GM19023 (cell line): ENCODE measurements around the gene MAP3K4.

Source experiments
- ATAC-seq: cut with Tn5 transposase; IDR thresholded peaks from one replicate; pipeline ENCODE4 v1.9.1; 2021; ENCODE audit warnings: mild to moderate bottlenecking, moderate library complexity; ENCODE audit not compliant: unreplicated experiment

The MAP3K4 gene

GRCh38 chr6:161001421-161001820, 9.9 kb downstream of the MAP3K4 start:
- ATAC-seq: no peak

- ATAC-seq: no peak
Measured at GRCh38 chr6:161003336-161003735, 11.8 kb downstream of the MAP3K4 start.

GRCh38 chr6:161008245-161008644, 16.7 kb downstream of the MAP3K4 start:
- no peak for ATAC-seq

- ATAC-seq: no peak
Measured at GRCh38 chr6:161009991-161010390, 18.4 kb downstream of the MAP3K4 start.

- no peak for ATAC-seq
Measured at GRCh38 chr6:161010418-161010817, 18.8 kb downstream of the MAP3K4 start.

- no peak for ATAC-seq
Measured at GRCh38 chr6:161011492-161012480, 20.2 kb downstream of the MAP3K4 start.

- ATAC-seq: no peak
Measured at GRCh38 chr6:161013695-161014094, 22.1 kb downstream of the MAP3K4 start.

GRCh38 chr6:161017766-161018564, 26.4 kb downstream of the MAP3K4 start:
- ATAC-seq: no peak

- no peak for ATAC-seq
Measured at GRCh38 chr6:161019324-161019839, 27.8 kb downstream of the MAP3K4 start.

GRCh38 chr6:161021543-161021942, 30.0 kb downstream of the MAP3K4 start:
- ATAC-seq: no peak

GRCh38 chr6:161021998-161022743, 30.6 kb downstream of the MAP3K4 start:
- ATAC-seq: no peak

- ATAC-seq: no peak
Measured at GRCh38 chr6:161023316-161023715, 31.7 kb downstream of the MAP3K4 start.

- ATAC-seq: no peak
Measured at GRCh38 chr6:161024364-161024920, 32.9 kb downstream of the MAP3K4 start.

- ATAC-seq: no peak
Measured at GRCh38 chr6:161027385-161027784, 35.8 kb downstream of the MAP3K4 start.

- peak; percentile 73 for ATAC-seq
Measured at GRCh38 chr6:161029195-161029809, 37.7 kb downstream of the MAP3K4 start.

- ATAC-seq: no peak
Measured at GRCh38 chr6:161031721-161032495, 40.3 kb downstream of the MAP3K4 start.

GRCh38 chr6:161033667-161034066, 42.1 kb downstream of the MAP3K4 start:
- no peak for ATAC-seq

GRCh38 chr6:161035182-161035980, 43.8 kb downstream of the MAP3K4 start:
- ATAC-seq: no peak

GRCh38 chr6:161035981-161036263, 44.4 kb downstream of the MAP3K4 start:
- ATAC-seq: no peak
